HepG2 (cell line): ENCODE measurements around the gene CARS2.

Experiments
- GABPA ChIP-seq, 2 experiments: IDR thresholded peaks; 2 replicates each; pipeline ENCODE4 v1.6.1; 2011 to 2016; ENCODE audit warnings: low read depth in 2 of 2, low read length in 1 of 2, missing biosample characterization in 1 of 2, missing genetic modification characterization in 1 of 2
- SP1 ChIP-seq, 2 experiments: fragments of 450-650 bp in 1 of 2; sonication (generic) in 1 of 2; formaldehyde crosslinking in 1 of 2; IDR thresholded peaks; 2 replicates each; pipeline versions ENCODE4 v1.4.0 to v1.6.1; 2016 to 2020; ENCODE audit warnings: missing genetic modification reagents in 1 of 2
- ZBTB7A ChIP-seq: sonication (generic); formaldehyde crosslinking; IDR thresholded peaks from 2 replicates; pipeline ENCODE4 v1.8.0; 2022; ENCODE audit warnings: mild to moderate bottlenecking, missing genetic modification reagents
- ZFAT ChIP-seq: sonication (generic); formaldehyde crosslinking; conservative IDR thresholded peaks from 2 replicates; pipeline ENCODE4 v1.8.1; 2023; ENCODE audit warnings: missing genetic modification reagents, inconsistent platforms
- ZNF83 ChIP-seq: sonication (generic); formaldehyde crosslinking; IDR thresholded peaks from 2 replicates; pipeline ENCODE4 v1.4.0; 2020; ENCODE audit warnings: missing genetic modification reagents, mild to moderate bottlenecking, borderline replicate concordance
- ZSCAN29 ChIP-seq: sonication (generic); formaldehyde crosslinking; conservative IDR thresholded peaks from 2 replicates; pipeline ENCODE4 v1.4.0; 2020; ENCODE audit warnings: mild to moderate bottlenecking, missing genetic modification reagents
- TF ChIP-seq, protein P1 (sequence below): sonication (generic); formaldehyde crosslinking; IDR thresholded peaks from 2 replicates; pipeline ENCODE4 v1.9.0; 2021; ENCODE audit warnings: mild to moderate bottlenecking, missing genetic modification reagents
- TF ChIP-seq, protein P2 (sequence below): IDR thresholded peaks from 2 replicates; pipeline ENCODE4 v1.6.1; 2016; ENCODE audit warnings: low read depth, borderline replicate concordance
- TF ChIP-seq, protein P3 (sequence below): sonication (generic); formaldehyde crosslinking; IDR thresholded peaks from 2 replicates; pipeline ENCODE4 v1.5.0; 2020; ENCODE audit warnings: mild to moderate bottlenecking, missing genetic modification reagents, moderate library complexity
- TF ChIP-seq, protein P4 (sequence below): sonication (generic); formaldehyde crosslinking; conservative IDR thresholded peaks from 2 replicates; pipeline ENCODE4 v1.8.1; 2023; ENCODE audit warnings: missing genetic modification reagents
- TF ChIP-seq, protein P5 (sequence below): sonication (generic); formaldehyde crosslinking; IDR thresholded peaks from 2 replicates; pipeline ENCODE4 v1.4.0; 2020; ENCODE audit warnings: missing genetic modification reagents, borderline replicate concordance

DNA sequence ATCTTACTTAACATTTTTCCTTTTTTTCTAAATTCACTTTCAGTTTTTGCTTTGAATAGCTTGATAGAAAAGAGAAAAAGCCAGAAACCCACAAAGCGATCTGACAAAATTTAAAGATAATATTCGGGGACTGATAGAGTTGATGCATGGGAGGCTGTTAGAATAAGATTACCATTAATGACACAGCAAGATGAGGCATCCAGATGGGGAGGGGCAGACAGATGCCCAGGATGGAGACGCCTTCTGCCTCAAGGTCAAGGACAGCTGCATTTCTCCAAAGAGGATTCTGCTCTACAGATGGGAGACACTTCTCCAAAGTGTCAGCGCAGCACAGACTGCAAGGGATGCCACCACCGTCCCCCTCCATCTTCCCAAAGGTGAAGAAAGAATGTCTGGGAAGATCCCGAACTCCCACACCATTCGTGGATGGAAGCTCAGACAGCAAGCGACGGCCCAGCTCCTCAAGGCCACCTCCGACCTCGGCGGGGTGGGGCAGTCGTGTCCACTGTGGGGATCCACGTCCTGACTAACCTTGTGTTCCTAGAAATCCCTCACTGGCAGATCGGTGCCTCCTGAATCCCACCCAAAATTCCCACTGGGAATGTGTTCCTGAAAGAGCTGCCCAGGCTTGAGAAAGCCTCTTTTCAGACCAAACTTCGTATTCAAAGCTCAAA is 57.6 kb downstream of the CARS2 start:
- TF ChIP-seq, protein P1, sequence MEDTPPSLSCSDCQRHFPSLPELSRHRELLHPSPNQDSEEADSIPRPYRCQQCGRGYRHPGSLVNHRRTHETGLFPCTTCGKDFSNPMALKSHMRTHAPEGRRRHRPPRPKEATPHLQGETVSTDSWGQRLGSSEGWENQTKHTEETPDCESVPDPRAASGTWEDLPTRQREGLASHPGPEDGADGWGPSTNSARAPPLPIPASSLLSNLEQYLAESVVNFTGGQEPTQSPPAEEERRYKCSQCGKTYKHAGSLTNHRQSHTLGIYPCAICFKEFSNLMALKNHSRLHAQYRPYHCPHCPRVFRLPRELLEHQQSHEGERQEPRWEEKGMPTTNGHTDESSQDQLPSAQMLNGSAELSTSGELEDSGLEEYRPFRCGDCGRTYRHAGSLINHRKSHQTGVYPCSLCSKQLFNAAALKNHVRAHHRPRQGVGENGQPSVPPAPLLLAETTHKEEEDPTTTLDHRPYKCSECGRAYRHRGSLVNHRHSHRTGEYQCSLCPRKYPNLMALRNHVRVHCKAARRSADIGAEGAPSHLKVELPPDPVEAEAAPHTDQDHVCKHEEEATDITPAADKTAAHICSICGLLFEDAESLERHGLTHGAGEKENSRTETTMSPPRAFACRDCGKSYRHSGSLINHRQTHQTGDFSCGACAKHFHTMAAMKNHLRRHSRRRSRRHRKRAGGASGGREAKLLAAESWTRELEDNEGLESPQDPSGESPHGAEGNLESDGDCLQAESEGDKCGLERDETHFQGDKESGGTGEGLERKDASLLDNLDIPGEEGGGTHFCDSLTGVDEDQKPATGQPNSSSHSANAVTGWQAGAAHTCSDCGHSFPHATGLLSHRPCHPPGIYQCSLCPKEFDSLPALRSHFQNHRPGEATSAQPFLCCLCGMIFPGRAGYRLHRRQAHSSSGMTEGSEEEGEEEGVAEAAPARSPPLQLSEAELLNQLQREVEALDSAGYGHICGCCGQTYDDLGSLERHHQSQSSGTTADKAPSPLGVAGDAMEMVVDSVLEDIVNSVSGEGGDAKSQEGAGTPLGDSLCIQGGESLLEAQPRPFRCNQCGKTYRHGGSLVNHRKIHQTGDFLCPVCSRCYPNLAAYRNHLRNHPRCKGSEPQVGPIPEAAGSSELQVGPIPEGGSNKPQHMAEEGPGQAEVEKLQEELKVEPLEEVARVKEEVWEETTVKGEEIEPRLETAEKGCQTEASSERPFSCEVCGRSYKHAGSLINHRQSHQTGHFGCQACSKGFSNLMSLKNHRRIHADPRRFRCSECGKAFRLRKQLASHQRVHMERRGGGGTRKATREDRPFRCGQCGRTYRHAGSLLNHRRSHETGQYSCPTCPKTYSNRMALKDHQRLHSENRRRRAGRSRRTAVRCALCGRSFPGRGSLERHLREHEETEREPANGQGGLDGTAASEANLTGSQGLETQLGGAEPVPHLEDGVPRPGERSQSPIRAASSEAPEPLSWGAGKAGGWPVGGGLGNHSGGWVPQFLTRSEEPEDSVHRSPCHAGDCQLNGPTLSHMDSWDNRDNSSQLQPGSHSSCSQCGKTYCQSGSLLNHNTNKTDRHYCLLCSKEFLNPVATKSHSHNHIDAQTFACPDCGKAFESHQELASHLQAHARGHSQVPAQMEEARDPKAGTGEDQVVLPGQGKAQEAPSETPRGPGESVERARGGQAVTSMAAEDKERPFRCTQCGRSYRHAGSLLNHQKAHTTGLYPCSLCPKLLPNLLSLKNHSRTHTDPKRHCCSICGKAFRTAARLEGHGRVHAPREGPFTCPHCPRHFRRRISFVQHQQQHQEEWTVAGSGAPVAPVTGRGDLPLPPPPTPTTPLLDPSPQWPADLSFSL (CRISPR knock-in tag): no peak
- TF ChIP-seq ZSCAN29 (CRISPR knock-in tag) (no peak), ZNF83 (no peak), SP1 (IDR thresholded peaks at IDR 0.05) (no peak), SP1 (CRISPR knock-in tag; IDR thresholded peaks at IDR 0.05) (no peak), ZBTB7A (CRISPR knock-in tag) (no peak), GABPA (IDR thresholded peaks at IDR 0.05; ENCODE audit: low read depth, low read length) (no peak), GABPA (CRISPR knock-in tag; IDR thresholded peaks at IDR 0.05; ENCODE audit: low read depth) (no peak), ZFAT (CRISPR knock-in tag) (no peak)
- TF ChIP-seq, protein P2, sequence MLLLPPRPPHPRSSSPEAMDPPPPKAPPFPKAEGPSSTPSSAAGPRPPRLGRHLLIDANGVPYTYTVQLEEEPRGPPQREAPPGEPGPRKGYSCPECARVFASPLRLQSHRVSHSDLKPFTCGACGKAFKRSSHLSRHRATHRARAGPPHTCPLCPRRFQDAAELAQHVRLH (CRISPR knock-in tag): no peak
- TF ChIP-seq, protein P3, sequence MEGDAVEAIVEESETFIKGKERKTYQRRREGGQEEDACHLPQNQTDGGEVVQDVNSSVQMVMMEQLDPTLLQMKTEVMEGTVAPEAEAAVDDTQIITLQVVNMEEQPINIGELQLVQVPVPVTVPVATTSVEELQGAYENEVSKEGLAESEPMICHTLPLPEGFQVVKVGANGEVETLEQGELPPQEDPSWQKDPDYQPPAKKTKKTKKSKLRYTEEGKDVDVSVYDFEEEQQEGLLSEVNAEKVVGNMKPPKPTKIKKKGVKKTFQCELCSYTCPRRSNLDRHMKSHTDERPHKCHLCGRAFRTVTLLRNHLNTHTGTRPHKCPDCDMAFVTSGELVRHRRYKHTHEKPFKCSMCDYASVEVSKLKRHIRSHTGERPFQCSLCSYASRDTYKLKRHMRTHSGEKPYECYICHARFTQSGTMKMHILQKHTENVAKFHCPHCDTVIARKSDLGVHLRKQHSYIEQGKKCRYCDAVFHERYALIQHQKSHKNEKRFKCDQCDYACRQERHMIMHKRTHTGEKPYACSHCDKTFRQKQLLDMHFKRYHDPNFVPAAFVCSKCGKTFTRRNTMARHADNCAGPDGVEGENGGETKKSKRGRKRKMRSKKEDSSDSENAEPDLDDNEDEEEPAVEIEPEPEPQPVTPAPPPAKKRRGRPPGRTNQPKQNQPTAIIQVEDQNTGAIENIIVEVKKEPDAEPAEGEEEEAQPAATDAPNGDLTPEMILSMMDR (CRISPR knock-in tag): no peak
- TF ChIP-seq, protein P4, sequence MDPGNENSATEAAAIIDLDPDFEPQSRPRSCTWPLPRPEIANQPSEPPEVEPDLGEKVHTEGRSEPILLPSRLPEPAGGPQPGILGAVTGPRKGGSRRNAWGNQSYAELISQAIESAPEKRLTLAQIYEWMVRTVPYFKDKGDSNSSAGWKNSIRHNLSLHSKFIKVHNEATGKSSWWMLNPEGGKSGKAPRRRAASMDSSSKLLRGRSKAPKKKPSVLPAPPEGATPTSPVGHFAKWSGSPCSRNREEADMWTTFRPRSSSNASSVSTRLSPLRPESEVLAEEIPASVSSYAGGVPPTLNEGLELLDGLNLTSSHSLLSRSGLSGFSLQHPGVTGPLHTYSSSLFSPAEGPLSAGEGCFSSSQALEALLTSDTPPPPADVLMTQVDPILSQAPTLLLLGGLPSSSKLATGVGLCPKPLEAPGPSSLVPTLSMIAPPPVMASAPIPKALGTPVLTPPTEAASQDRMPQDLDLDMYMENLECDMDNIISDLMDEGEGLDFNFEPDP (CRISPR knock-in tag): no peak
- TF ChIP-seq, protein P5, sequence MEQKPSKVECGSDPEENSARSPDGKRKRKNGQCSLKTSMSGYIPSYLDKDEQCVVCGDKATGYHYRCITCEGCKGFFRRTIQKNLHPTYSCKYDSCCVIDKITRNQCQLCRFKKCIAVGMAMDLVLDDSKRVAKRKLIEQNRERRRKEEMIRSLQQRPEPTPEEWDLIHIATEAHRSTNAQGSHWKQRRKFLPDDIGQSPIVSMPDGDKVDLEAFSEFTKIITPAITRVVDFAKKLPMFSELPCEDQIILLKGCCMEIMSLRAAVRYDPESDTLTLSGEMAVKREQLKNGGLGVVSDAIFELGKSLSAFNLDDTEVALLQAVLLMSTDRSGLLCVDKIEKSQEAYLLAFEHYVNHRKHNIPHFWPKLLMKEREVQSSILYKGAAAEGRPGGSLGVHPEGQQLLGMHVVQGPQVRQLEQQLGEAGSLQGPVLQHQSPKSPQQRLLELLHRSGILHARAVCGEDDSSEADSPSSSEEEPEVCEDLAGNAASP (CRISPR knock-in tag): no peak
